T-helper 1 cell treated with Interleukin-12 subunit alpha and Interleukin-12 subunit beta and Interleukin-4 antibody, amounts not matched to agents 30 μg/mL and 1 μg/mL, for 36 hours (primary cell): ENCODE measurements around the gene F8.
A peak's percentile ranks its signal among the peaks of the same experiment; 100 is the strongest.
"Not testable (repeated sequence)": the region's sequence is repeated elsewhere in the genome, so short reads cannot be mapped to it uniquely, and the experiment has no call there.

Experiments used
- H3K27ac Mint-ChIP-seq: one replicate; pipeline ENCODE4 v1.8.0; 2021; ENCODE audit warnings: mild to moderate bottlenecking, mixed read lengths
- H3K27me3 Mint-ChIP-seq: one replicate; pipeline ENCODE4 v1.8.0; 2021; ENCODE audit warnings: low read depth, mixed read lengths
- H3K36me3 Mint-ChIP-seq: one replicate; pipeline ENCODE4 v1.8.0; 2021; ENCODE audit warnings: low read depth, mixed read lengths
- H3K4me1 Mint-ChIP-seq: one replicate; pipeline ENCODE4 v1.8.0; 2021; ENCODE audit warnings: low read depth, mixed read lengths
- H3K4me3 Mint-ChIP-seq: one replicate; pipeline ENCODE4 v1.8.0; 2021; ENCODE audit warnings: mild to moderate bottlenecking, moderate library complexity, mixed read lengths
- H3K9me3 Mint-ChIP-seq: one replicate; pipeline ENCODE4 v1.8.0; 2021; ENCODE audit warnings: mixed read lengths

The F8 gene

DNA sequence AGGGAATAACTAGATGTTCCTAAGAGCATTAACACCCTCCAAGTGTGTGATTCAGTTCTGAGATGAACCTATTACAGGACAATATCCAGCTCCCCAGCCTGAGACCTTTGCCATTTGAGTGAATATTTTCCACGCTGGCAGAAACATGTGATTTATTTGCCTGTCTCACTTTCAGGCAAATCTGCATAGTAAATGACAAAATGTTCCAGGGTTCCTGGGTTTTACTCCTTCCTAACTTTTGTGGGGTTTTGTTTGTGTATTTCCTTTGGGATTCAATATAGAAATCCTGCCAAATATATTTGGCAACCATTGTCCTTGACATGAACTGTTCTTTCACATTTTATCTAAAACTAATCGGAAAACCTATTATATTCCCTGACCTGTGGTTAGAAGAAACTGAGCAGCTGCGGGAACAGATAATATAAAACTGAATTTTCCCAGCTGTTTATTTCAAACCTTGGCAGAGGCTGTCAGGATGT, 12.5 kb downstream of the F8 start:
- H3K36me3 Mint-ChIP-seq, result no peaks in the 10 kb centered on the region
- H3K4me1 Mint-ChIP-seq, result no peaks in the 10 kb centered on the region

DNA sequence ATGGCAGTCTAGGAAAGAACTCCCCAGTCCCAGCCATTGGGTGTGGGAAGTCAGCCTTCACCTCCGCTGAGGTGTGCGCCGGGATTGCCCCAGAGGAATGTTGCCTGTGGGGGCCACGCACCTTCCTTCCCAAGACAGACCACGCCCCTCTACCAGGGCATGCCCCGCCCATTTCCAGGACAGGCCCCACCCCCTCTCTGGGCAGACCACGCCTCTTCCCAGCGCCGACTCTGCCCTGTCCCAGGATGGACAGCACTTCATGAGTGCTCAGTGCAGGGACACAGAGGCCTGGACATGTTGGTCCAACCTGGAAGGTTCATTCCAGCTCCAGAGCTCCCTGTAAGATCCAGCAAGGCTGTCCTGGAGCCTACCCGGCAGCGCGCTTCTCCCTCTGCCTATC, 13.9 kb downstream of the F8 start:
- H3K4me3 Mint-ChIP-seq, H3K36me3 Mint-ChIP-seq, H3K4me1 Mint-ChIP-seq, H3K9me3 Mint-ChIP-seq, H3K27ac Mint-ChIP-seq, H3K27me3 Mint-ChIP-seq: not testable (repeated sequence)

More for the DNA sequence above, 12.5 kb downstream of the F8 start:
- Mint-ChIP-seq H3K27ac (no peak overlapping the region), H3K4me3 (no peak overlapping the region), H3K9me3 (no peaks in the 10 kb centered on the region), H3K27me3 (no peaks in the 10 kb centered on the region)

DNA sequence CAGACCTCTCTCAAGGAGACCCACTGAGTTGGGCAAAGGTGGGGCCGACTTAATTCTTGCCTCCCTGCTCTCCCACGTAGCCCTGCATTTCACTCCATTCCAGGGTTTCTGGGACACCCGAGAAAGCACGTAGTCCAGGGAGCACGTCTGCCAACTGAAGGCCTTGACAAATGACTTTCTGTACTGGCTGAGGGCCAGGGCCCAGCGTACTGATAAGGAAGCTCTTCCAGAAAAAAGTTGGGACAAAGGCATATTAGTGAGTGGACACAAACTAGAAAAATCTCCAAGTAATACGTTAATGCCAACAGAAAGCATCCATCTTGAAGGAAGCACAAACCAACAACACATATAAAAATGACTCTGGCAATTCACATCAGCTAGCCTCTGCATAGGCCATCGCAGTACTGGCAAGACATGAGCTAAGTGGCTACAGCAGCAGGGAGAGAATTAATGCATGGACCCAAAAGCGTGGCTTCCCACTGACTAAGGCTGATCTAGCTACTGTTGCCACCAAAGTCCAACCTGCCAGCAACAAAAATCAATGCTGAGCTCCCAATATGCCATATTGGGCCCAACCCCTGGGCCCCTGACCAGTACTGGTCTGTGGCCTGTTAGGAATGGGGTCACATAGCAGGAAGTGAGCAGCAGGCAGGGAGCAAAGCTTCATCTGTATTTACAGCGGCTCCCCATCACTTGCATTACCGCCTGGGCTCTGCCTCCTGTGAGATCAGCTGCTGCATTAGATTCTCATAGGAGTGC, 15.4 kb downstream of the F8 start:
- H3K4me3 Mint-ChIP-seq, result not testable (repeated sequence)

DNA sequence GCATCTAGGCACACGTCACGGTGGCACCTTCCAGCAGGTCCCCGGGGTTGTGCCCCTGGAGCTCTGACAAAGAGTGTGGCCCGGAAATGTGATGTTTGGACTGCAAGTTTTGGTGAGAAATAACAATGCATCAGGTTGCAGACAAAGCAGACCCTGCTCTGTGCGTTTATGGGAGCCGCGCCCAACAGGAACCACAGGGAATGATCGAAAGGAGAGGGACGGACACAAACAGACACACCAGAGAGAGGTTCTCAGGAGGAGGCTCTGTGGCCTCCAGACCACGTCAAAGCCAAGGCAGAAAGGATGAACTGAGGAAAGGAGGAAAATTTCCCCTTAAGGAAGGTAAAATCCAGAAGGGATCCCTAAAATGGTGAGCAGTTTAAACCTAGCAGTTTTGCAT, 16.1 kb downstream of the F8 start:
- not testable (repeated sequence) for H3K27ac Mint-ChIP-seq, H3K4me3 Mint-ChIP-seq, H3K27me3 Mint-ChIP-seq, H3K4me1 Mint-ChIP-seq, H3K9me3 Mint-ChIP-seq, H3K36me3 Mint-ChIP-seq

More for the DNA sequence above, 15.4 kb downstream of the F8 start:
- not testable (repeated sequence) for H3K9me3 Mint-ChIP-seq, H3K4me1 Mint-ChIP-seq, H3K36me3 Mint-ChIP-seq, H3K27ac Mint-ChIP-seq, H3K27me3 Mint-ChIP-seq

DNA sequence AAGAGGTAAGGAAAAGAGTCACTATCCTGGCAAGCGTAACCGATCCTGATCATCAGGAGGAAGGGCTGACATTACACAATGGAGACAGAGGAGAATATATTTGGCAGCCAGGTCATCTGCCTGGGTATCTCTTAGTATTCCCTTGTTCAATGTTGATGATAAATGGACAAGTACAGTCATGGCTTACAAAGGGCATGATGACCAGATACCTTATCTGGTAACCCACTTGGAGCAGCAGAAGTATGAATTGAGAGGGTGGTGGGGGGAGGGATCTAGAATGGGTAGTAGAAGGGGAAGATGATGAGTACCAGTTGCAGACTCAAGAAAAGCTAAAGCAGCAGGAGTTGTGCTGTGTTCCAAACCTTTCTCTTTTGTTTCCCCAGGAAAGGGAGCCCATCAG, 17.3 kb downstream of the F8 start:
- H3K36me3 Mint-ChIP-seq, result no peaks in the 10 kb centered on the region
- no peaks in the 10 kb centered on the region for H3K27me3 Mint-ChIP-seq
- H3K27ac Mint-ChIP-seq, result no peak overlapping the region
- peaks cover 2% of the 10 kb centered on the region for H3K4me1 Mint-ChIP-seq
- H3K4me3 Mint-ChIP-seq, result no peak overlapping the region
- H3K9me3 Mint-ChIP-seq, result no peaks in the 10 kb centered on the region

DNA sequence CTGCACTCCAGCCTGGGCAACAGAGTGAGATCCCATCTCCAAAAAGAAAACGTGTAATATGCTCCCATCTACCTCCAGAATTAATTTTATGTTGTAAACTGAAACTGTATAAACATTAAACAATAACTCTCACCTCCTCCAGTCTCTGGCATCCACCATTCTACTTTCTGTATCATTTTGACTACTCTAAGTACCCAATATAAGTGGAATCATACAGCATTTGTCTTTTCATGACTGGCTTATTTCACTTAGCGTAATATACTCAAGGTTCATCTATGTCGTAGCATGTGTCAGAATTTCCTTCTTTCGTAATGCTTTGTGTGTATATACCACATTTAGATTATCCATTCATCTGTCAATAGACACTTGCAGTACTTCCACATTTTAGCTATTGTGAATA, 20.6 kb downstream of the F8 start:
- Mint-ChIP-seq H3K27ac (no peak overlapping the region), H3K4me1 (peaks cover 2% of the 10 kb centered on the region), H3K9me3 (no peaks in the 10 kb centered on the region), H3K36me3 (no peaks in the 10 kb centered on the region), H3K27me3 (no peaks in the 10 kb centered on the region), H3K4me3 (no peak overlapping the region)

DNA sequence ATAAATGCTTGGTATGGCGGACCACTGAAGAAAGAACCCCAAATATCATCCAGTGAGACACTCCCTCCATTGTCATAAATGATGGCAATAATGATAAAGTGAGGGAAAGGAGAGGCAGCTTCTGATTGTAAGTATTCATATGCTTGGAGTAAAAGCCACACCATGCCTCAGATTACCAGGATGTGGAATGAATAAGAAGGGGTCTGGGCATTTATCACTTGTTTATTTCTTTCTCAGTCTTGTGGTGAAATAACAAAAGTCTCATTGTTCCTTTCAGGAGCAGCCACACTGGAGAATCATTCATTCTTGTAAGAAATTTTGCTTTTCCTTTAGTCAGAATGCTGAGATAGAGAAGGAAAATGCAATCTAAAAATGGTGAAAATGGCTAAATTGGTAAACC, 21.7 kb downstream of the F8 start:
- H3K4me3 Mint-ChIP-seq, result no peak overlapping the region
- H3K27ac Mint-ChIP-seq, result no peak overlapping the region
- no peaks in the 10 kb centered on the region for H3K9me3 Mint-ChIP-seq
- H3K4me1 Mint-ChIP-seq, result peaks cover 2% of the 10 kb centered on the region
- H3K36me3 Mint-ChIP-seq, result no peaks in the 10 kb centered on the region
- no peaks in the 10 kb centered on the region for H3K27me3 Mint-ChIP-seq

DNA sequence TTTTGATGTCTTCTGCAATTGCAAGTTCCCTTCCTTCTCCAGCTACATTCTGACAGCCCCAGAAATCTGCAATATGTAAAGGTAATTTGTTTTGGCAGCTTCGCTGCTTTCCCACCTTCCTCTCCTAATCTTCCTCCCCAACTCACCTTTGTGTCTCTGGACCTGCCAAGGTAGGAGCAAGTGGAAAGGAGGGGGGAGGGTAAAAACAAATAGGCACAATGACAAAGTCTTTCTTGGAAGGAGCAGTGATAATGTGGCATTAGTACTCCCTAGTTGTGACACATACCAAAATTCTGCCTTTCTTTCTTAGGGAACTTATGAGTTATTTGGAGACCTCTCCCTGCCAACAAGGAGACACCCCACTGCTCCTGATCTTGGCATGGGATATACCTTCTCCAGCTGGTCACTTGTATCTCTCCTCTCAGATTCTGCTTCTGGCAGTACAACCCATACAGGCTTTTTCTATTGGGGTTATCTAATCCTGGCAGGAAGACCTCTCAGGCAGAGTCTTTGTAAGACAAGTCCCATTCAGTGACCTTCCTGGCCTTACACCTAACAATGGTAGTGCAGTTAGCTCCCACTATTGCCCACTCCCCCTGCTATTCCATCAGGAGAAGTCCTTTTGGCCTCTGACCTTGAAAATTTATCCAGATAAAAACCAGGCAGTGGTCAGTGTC, 24.2 kb downstream of the F8 start:
- no peak overlapping the region for H3K4me3 Mint-ChIP-seq
- H3K27ac Mint-ChIP-seq, result no peak overlapping the region
- H3K9me3 Mint-ChIP-seq, result no peaks in the 10 kb centered on the region
- no peaks in the 10 kb centered on the region for H3K36me3 Mint-ChIP-seq
- H3K4me1 Mint-ChIP-seq, result peaks cover 2% of the 10 kb centered on the region
- no peaks in the 10 kb centered on the region for H3K27me3 Mint-ChIP-seq

DNA sequence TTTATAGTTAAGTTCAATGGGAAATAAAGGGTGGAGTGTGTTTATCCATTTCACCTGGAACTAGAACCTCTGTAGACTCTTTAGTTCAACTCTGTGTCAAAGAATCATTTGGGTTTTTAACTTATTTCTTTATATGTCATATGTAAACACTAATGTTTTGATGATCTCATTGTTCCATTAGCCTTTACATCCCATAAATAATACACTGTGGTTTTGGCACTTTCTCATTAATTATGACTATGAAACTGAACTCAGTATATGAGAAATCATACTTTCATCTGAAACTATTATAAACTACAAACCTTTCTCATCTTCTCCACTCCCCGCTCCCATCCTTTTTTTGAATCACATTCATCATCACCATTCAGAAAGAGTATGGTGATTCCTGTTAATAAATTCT, 31.0 kb downstream of the F8 start:
- Mint-ChIP-seq H3K9me3 (no peaks in the 10 kb centered on the region), H3K27ac (no peak overlapping the region), H3K4me1 (peaks cover 1% of the 10 kb centered on the region), H3K36me3 (no peaks in the 10 kb centered on the region), H3K27me3 (peaks cover 10% of the 10 kb centered on the region), H3K4me3 (no peak overlapping the region)

DNA sequence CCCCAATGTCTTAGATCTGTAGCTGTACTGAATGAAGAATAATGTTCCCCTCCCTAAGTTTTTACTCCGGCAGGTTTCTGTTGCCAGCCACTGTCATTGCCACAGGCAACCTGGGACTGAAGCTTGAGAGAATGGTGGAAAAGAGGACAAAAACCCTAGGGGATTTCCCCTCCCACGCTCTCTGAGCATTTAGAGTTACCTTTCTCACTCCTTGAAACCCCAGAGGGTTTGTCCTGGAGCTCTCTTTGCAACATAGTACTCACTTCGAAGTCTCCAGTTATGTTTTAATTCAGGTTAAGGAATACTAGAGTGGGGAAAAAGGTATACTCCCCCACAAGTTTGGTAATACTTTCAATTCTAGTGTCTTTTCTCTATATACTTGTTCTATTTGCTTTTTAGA, 31.5 kb downstream of the F8 start:
- Mint-ChIP-seq H3K4me3 (no peak overlapping the region), H3K9me3 (no peaks in the 10 kb centered on the region), H3K27me3 (peaks cover 10% of the 10 kb centered on the region), H3K4me1 (peaks cover 1% of the 10 kb centered on the region), H3K27ac (no peak overlapping the region), H3K36me3 (no peaks in the 10 kb centered on the region)

DNA sequence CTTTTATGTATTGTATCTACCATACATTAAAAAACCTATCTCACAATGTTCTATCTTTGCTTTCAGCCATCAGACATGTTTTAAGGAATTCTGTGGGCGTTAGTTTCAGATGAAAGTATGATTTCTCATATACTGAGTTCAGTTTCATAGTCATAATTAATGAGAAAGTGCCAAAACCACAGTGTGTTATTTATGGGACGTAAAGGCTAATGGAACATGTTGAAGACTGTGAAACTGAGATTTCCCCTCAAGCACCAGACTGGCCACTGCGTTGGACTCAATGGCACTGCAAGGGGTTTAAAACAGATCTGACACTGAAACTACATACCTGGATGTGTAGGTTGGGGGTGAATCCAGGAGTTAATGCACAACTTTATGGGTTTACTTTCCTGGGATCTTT, 32.0 kb downstream of the F8 start:
- peaks cover 10% of the 10 kb centered on the region for H3K27me3 Mint-ChIP-seq
- H3K27ac Mint-ChIP-seq, result no peak overlapping the region
- H3K36me3 Mint-ChIP-seq, result no peaks in the 10 kb centered on the region
- peaks cover 1% of the 10 kb centered on the region for H3K4me1 Mint-ChIP-seq
- no peak overlapping the region for H3K4me3 Mint-ChIP-seq
- H3K9me3 Mint-ChIP-seq, result no peaks in the 10 kb centered on the region

DNA sequence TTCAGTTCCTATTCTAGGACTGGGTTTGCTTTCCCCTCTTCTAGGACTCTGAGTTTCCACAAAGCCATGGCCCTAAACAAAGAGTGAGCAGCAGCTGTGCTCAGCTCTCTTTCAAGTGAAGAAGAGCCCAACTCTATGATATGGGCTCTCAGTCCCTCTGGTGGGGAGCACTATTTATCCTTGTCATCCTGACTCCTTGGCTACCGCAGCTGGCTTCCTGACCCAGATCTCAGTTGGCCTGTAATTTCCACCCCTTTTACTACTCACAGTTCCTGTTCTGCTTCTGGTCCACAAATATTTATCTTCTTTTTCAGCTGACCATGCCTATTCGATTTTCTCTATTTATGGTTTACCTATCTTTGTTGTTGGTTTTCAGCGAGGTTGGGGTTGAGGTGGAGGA, 33.8 kb downstream of the F8 start:
- H3K4me1 Mint-ChIP-seq, result peaks cover 1% of the 10 kb centered on the region

DNA sequence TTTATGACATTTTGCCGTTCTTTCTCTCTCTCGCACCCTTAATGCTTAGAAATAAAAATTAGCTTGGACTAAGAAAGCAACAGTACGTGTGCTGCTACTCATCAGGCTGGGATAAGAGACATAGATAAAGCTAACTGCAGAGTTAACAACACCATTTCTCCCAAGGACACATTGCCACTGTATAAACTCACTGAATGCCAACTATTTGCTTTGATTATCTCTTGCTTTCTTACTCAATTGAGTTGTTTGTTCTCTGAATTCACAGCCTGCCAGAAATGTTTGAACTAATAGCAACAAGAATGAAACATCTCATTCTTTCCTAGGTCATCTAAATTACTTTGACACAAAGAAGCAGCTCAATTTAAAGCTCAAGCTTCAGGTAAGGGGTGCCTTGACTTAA, 34.6 kb downstream of the F8 start:
- H3K36me3 Mint-ChIP-seq, result no peaks in the 10 kb centered on the region
- peaks cover 1% of the 10 kb centered on the region for H3K4me1 Mint-ChIP-seq
- H3K9me3 Mint-ChIP-seq, result no peaks in the 10 kb centered on the region
- H3K27ac Mint-ChIP-seq, result no peak overlapping the region
- H3K27me3 Mint-ChIP-seq, result peaks cover 10% of the 10 kb centered on the region
- no peak overlapping the region for H3K4me3 Mint-ChIP-seq

More for the DNA sequence above, 33.8 kb downstream of the F8 start:
- Mint-ChIP-seq H3K4me3 (no peak overlapping the region), H3K27me3 (peaks cover 10% of the 10 kb centered on the region), H3K36me3 (no peaks in the 10 kb centered on the region), H3K9me3 (no peaks in the 10 kb centered on the region), H3K27ac (no peak overlapping the region)

DNA sequence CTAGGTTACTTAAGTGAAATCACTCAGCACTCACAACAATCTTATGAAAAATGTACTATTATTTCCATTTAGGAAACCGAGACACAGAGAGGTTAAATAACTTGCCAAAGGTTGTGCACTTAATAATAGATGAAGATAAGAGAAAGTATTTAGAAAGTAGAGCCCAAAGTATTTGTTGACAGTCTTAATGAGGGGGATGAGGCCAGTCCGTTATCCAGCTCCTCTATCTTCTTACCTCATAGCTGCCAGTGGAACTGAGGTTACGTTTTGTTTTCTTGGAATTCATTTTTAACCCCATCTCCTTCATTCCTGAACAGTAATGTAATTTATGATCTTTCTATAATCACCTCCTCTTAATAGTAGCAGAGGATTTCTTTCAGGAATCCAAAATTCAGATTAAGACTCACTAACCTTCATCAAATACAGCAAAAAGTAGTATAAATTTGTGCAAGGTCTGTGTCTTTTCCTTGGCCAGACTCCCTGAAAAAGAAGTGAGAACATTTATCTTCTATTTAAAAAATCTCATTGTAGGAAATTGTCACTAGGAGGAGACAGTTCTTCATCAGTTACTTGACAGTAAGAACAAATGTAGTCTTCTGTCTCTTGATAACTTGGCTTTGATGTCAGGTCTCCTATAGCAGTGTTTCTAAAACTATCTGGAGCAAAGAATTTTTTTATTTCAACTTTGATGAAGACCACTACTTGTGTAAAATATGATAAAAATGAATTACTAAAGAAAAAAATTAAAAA, 35.5 kb downstream of the F8 start:
- Mint-ChIP-seq H3K4me3 (no peak overlapping the region), H3K36me3 (no peaks in the 10 kb centered on the region), H3K27ac (no peak overlapping the region), H3K4me1 (peaks cover 1% of the 10 kb centered on the region), H3K27me3 (peaks cover 10% of the 10 kb centered on the region), H3K9me3 (no peaks in the 10 kb centered on the region)

DNA sequence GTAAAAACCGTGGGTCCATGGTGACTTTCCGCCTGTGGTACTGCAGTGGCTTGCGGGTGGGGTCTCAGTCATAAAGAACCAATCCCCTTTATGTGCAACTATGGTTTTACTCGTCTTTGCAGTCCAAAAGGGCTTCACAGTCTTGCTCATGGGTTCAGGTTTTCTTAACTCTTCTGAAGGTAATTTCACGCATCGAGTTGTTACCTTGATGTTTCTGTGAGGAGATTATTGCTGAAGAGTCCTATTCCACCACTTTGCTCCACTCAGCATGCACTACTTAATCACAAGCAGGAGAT, 41.5 kb downstream of the F8 start:
- no peaks in the 10 kb centered on the region for H3K27me3 Mint-ChIP-seq
- H3K36me3 Mint-ChIP-seq, result no peaks in the 10 kb centered on the region
- peak overlapping the region; percentile 15 for H3K27ac Mint-ChIP-seq
- H3K9me3 Mint-ChIP-seq, result peaks cover 13% of the 10 kb centered on the region
- H3K4me3 Mint-ChIP-seq, result no peak overlapping the region
- peaks cover 10% of the 10 kb centered on the region for H3K4me1 Mint-ChIP-seq
